ENCODE results near the gene THAP8. TPM values are rescaled to one million over a fixed set of nuclear protein-coding genes. Genes with fewer than 3 reads are reported as not detected.

The THAP8 gene
- total RNA-seq, 1 experiment from 2014 or later = 3.2 TPM

GRCh38 chr19:36026091-36026876, 27.8 kb downstream of the THAP8 start:
- Mint-ChIP-seq H3K4me1 (ENCODE audit: low read depth, unreplicated experiment) (no peaks in the 10 kb centered on the region), H3K27me3 (ENCODE audit: unreplicated experiment) (no peaks in the 10 kb centered on the region), H3K27ac (ENCODE audit: unreplicated experiment) (no peak overlapping the region), H3K4me3 (ENCODE audit: low read depth, unreplicated experiment) (no peak overlapping the region), H3K36me3 (ENCODE audit: insufficient read depth, unreplicated experiment) (peaks cover 32% of the 10 kb centered on the region), H3K9me3 (ENCODE audit: low read depth, unreplicated experiment) (no peaks in the 10 kb centered on the region)
- no TSS peak for BruUV-seq (replicated peaks)
- no peak for TF ChIP-seq CTCF (IDR thresholded peaks at IDR 0.05; ENCODE audit: unreplicated experiment)
- intact Hi-C loops (cut with micrococcal nuclease; ENCODE audit: unreplicated experiment) = no loop called here
- CTCF ChIA-PET = no interaction called here
- no peak for DNase-seq

- no TSS peak for BruUV-seq (replicated peaks)
- Mint-ChIP-seq H3K4me1 (ENCODE audit: low read depth, unreplicated experiment) (no peaks in the 10 kb centered on the region), H3K36me3 (ENCODE audit: insufficient read depth, unreplicated experiment) (peaks cover 31% of the 10 kb centered on the region), H3K9me3 (ENCODE audit: low read depth, unreplicated experiment) (no peaks in the 10 kb centered on the region), H3K27me3 (ENCODE audit: unreplicated experiment) (no peaks in the 10 kb centered on the region), H3K4me3 (ENCODE audit: low read depth, unreplicated experiment) (no peak overlapping the region), H3K27ac (ENCODE audit: unreplicated experiment) (no peak overlapping the region)
- DNase-seq = no peak
- CTCF ChIA-PET = no interaction called here
- intact Hi-C loops (cut with micrococcal nuclease; ENCODE audit: unreplicated experiment) = no loop called here
- no peak for TF ChIP-seq CTCF (IDR thresholded peaks at IDR 0.05; ENCODE audit: unreplicated experiment)
Measured at GRCh38 chr19:36025541-36025940, 28.5 kb downstream of the THAP8 start.

GRCh38 chr19:36023432-36023831, 30.7 kb downstream of the THAP8 start:
- H3K27me3 Mint-ChIP-seq (ENCODE audit: unreplicated experiment) = no peaks in the 10 kb centered on the region
- CTCF ChIA-PET = no interaction called here
- DNase-seq = no peak
- no peaks in the 10 kb centered on the region for H3K9me3 Mint-ChIP-seq (ENCODE audit: low read depth, unreplicated experiment)
- no peak overlapping the region for H3K4me3 Mint-ChIP-seq (ENCODE audit: low read depth, unreplicated experiment)
- intact Hi-C loops (cut with micrococcal nuclease; ENCODE audit: unreplicated experiment) = no loop called here
- no peak overlapping the region for H3K27ac Mint-ChIP-seq (ENCODE audit: unreplicated experiment)
- TF ChIP-seq CTCF (IDR thresholded peaks at IDR 0.05; ENCODE audit: unreplicated experiment) = no peak
- no peaks in the 10 kb centered on the region for H3K4me1 Mint-ChIP-seq (ENCODE audit: low read depth, unreplicated experiment)
- BruUV-seq (replicated peaks) = no TSS peak
- peaks cover 30% of the 10 kb centered on the region for H3K36me3 Mint-ChIP-seq (ENCODE audit: insufficient read depth, unreplicated experiment)

GRCh38 chr19:36019061-36019670, 34.9 kb downstream of the THAP8 start:
- Mint-ChIP-seq H3K9me3 (ENCODE audit: low read depth, unreplicated experiment) (no peaks in the 10 kb centered on the region), H3K27ac (ENCODE audit: unreplicated experiment) (no peak overlapping the region), H3K4me3 (ENCODE audit: low read depth, unreplicated experiment) (no peak overlapping the region), H3K36me3 (ENCODE audit: insufficient read depth, unreplicated experiment) (peaks cover 26% of the 10 kb centered on the region), H3K4me1 (ENCODE audit: low read depth, unreplicated experiment) (peaks cover 21% of the 10 kb centered on the region), H3K27me3 (ENCODE audit: unreplicated experiment) (no peaks in the 10 kb centered on the region)
- intact Hi-C loops (cut with micrococcal nuclease; ENCODE audit: unreplicated experiment) = no loop called here
- TF ChIP-seq CTCF (IDR thresholded peaks at IDR 0.05; ENCODE audit: unreplicated experiment) = no peak
- BruUV-seq (replicated peaks) = no TSS peak
- CTCF ChIA-PET = no interaction called here
- DNase-seq = no peak

Data from Calu3 (cell line).